D721Med (cell line): ENCODE measurements around the gene PACRG.

ENCODE experiments used
- DNase-seq: peaks from one replicate; pipeline ENCODE4 v3.0.0; 2011; ENCODE audit warnings: low spot score; ENCODE audit not compliant: insufficient read length
- FAIRE-seq: peaks from 2 replicates; lab custom pipeline; 2011; peaks lifted over from hg19 to GRCh38; lab: Jason Lieb, UNC
- TF ChIP-seq, protein P1 (sequence below): IDR thresholded peaks from 2 replicates; pipeline ENCODE4 v1.5.1; 2012; ENCODE audit warnings: mild to moderate bottlenecking, control low read depth; ENCODE audit not compliant: insufficient read depth; ENCODE audit errors: missing control alignments

The PACRG gene

GRCh38 chr6:163038317-163038716, 310.5 kb downstream of the PACRG start:
- DNase-seq (no peak), FAIRE-seq (no peak)
- TF ChIP-seq, protein P1, sequence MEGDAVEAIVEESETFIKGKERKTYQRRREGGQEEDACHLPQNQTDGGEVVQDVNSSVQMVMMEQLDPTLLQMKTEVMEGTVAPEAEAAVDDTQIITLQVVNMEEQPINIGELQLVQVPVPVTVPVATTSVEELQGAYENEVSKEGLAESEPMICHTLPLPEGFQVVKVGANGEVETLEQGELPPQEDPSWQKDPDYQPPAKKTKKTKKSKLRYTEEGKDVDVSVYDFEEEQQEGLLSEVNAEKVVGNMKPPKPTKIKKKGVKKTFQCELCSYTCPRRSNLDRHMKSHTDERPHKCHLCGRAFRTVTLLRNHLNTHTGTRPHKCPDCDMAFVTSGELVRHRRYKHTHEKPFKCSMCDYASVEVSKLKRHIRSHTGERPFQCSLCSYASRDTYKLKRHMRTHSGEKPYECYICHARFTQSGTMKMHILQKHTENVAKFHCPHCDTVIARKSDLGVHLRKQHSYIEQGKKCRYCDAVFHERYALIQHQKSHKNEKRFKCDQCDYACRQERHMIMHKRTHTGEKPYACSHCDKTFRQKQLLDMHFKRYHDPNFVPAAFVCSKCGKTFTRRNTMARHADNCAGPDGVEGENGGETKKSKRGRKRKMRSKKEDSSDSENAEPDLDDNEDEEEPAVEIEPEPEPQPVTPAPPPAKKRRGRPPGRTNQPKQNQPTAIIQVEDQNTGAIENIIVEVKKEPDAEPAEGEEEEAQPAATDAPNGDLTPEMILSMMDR: no peak

DNA sequence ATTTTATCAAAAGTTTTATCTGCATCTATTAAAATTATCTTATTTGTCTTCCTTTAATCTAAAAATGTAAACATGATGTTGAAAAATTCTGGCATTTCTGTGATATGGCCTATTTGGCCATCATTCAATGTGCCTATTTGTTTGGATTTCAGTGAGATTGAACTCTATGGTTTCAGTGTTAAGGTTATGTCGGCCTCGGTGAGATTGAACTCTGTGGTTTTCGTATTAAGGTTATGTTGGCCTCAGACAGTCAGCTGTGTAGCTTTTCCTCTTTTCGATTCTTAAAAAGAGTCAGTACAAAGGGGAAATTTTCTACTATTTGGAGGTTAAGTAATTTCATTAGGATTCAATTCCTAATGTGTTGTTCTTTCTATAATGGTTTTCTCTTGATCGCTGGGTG, 320.6 kb downstream of the PACRG start:
- no peak for FAIRE-seq
- TF ChIP-seq, protein P1: no peak

DNA sequence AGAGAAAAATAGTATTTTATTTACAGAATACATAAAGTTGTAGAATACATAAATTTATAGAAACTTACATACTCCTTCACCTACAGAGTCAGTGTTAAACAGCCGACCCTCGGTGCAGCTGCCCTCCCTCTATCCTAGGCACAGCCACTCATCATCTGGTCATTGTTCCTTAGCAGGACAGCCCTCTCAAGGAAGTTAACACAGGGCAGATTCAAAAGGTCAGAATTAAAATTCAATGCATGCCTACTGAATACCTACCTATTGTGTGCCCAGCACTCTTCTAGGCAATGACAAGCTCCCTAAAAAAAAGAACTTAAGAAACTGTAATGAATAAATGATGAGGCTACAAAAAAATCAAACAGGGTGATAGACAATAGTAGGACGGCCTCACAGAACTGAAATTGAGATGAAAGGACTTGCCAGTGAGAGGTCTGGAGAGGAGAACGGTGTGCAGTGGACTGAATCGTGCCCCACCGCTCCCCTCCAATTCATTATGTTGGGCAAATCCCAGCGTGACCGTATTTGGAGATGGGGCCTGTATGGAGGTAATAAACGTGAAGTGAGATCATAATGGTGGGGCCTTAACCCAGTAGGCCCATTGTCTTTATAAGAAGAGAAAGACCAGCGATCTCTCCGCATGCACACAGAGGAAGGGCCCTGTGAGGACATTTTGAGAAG, 326.0 kb downstream of the PACRG start:
- FAIRE-seq: no peak
- TF ChIP-seq, protein P1: no peak
- no peak for DNase-seq

More for the DNA sequence above, 320.6 kb downstream of the PACRG start:
- DNase-seq: no peak

DNA sequence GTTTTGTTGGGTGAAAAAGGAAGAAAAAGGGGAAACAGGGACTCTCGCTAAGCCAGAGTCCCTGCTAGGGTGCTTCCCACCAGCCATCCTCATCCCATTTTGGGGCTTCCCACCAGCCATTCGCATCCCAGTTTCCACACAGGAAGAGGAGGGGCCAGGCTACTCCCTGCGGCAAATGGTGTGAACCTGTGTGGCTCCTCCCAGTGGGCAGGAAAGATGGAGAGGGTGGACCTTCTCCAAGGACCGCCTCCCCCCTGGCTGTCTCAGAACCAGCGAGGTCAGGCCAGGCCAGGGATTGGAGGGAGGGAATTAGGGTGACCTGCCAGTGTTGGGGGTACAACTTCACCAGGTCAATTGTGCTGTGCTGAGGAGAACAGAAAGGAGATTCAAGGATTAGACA, 326.9 kb downstream of the PACRG start:
- TF ChIP-seq, protein P1: no peak
- FAIRE-seq (no peak), DNase-seq (no peak)

DNA sequence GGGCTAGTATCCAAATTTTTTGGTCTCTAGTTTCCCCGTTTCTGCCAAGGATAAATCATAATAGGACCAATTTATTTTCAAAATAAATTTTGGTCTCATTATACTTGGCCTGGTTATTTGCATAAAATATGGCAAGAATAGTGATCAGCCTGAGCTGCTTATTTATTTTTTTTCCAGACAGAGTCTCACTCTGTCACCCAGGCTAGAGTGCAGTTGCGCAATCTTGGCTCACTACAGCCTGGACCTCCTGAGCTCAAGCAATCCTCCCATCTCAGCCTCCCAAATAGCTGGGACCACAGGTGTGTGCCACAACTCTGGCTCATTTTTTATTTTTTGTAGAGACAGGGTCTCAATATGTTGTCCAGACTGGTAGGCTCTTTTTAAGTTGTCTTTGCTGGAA, 329.5 kb downstream of the PACRG start:
- FAIRE-seq: no peak
- TF ChIP-seq, protein P1: no peak
- no peak for DNase-seq

DNA sequence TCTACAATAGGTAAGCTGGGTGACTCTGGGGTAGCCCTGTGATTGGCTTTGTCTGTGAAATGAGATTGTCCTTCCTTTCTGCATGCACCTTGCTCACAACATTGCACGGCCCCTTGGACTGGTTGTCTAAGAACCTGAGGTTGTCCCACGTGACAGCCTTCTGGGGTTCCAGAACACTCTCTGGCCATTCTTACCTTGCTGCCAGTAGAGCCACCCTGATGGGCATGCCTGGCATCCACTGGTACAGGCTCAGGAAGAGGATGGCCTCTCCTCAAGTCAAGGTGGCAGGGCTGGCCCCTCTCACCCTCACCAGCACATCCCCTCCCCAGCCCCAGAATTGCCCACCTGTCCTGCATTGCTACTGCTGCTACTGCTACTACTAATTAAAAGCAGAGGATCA, 335.0 kb downstream of the PACRG start:
- FAIRE-seq (no peak), DNase-seq (no peak)
- TF ChIP-seq, protein P1: no peak

DNA sequence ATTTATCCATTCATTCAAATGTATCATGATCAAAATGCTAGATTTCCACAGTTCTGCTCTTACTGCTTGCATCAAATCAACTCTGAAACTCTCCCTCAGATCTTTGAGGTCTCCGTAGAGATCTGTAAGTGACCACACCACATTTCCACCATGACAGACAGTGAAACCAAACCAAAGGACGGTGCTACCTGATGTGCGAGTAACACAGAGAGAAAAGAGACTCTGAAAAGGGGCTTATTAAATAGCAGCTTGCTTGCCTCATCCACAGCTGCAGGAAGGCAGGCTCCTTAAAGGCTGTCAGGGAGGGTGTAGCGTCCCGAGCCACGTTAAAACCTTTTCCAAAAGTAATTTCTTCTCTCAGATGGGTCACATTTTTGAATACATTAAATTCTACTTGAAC, 335.8 kb downstream of the PACRG start:
- TF ChIP-seq, protein P1: no peak
- DNase-seq (no peak), FAIRE-seq (no peak)
